ENCODE data around the gene MERTK.

The MERTK gene

GRCh38 chr2:111947219-111947618 is 48.8 kb downstream of the MERTK start:
- H3K4me2 ChIP-seq (ENCODE audit: low read depth, low read length, poor library complexity, severe bottlenecking): no peak overlapping the region
- H3K9me3 ChIP-seq (ENCODE audit: insufficient read depth, low read depth, low read length): no peaks in the 10 kb centered on the region
- no peaks in the 10 kb centered on the region for H4K20me1 ChIP-seq (ENCODE audit: insufficient read depth, low read length, poor library complexity, severe bottlenecking)
- H3K4me1 ChIP-seq (ENCODE audit: insufficient read depth, low read length, poor library complexity, severe bottlenecking): no peaks in the 10 kb centered on the region
- H3K4me3 ChIP-seq (ENCODE audit: low read length, poor library complexity, severe bottlenecking): no peak overlapping the region
- no peak overlapping the region for H3K9ac ChIP-seq (ENCODE audit: low read depth, low read length, poor library complexity, severe bottlenecking)
- H2AFZ ChIP-seq (ENCODE audit: low read length): no peak overlapping the region
- H3K79me2 ChIP-seq (ENCODE audit: insufficient read depth, low read length): no peaks in the 10 kb centered on the region
- no peaks in the 10 kb centered on the region for H3F3A ChIP-seq (ENCODE audit: low read depth)
- H3K27me3 ChIP-seq (ENCODE audit: insufficient read depth, low read length, poor library complexity, severe bottlenecking): no peaks in the 10 kb centered on the region
- no peak for TF ChIP-seq CTCF (conservative IDR thresholded peaks at IDR 0.05; ENCODE audit: low read length)
- no peak for TF ChIP-seq EZH2phosphoT487 (IDR thresholded peaks at IDR 0.05; ENCODE audit: borderline replicate concordance)
- peaks cover 41% of the 10 kb centered on the region; the same call in 1 of the 2 replicates for H3K36me3 ChIP-seq (ENCODE audit: insufficient read depth, low read length)
- no peaks in the 10 kb centered on the region for H3K9me2 ChIP-seq (replicated peaks; ENCODE audit: low read depth, low read length)

GRCh38 chr2:111948832-111949231 is 50.4 kb downstream of the MERTK start:
- Histone ChIP-seq H4K20me1 (ENCODE audit: insufficient read depth, low read length, poor library complexity, severe bottlenecking) (no peaks in the 10 kb centered on the region), H3F3A (ENCODE audit: low read depth) (no peaks in the 10 kb centered on the region), H3K4me1 (ENCODE audit: insufficient read depth, low read length, poor library complexity, severe bottlenecking) (no peaks in the 10 kb centered on the region)

GRCh38 chr2:111950236-111950635 is 51.8 kb downstream of the MERTK start:
- no peaks in the 10 kb centered on the region for H4K20me1 ChIP-seq (ENCODE audit: insufficient read depth, low read length, poor library complexity, severe bottlenecking)
- no peak for TF ChIP-seq CTCF (conservative IDR thresholded peaks at IDR 0.05; ENCODE audit: low read length)
- TF ChIP-seq EZH2phosphoT487 (IDR thresholded peaks at IDR 0.05; ENCODE audit: borderline replicate concordance): no peak
- no peaks in the 10 kb centered on the region for H3F3A ChIP-seq (ENCODE audit: low read depth)
- H3K4me2 ChIP-seq (ENCODE audit: low read depth, low read length, poor library complexity, severe bottlenecking): no peak overlapping the region
- no peak overlapping the region for H3K4me3 ChIP-seq (ENCODE audit: low read length, poor library complexity, severe bottlenecking)
- peaks cover 33% of the 10 kb centered on the region; the same call in 1 of the 2 replicates for H3K36me3 ChIP-seq (ENCODE audit: insufficient read depth, low read length)
- H3K27me3 ChIP-seq (ENCODE audit: insufficient read depth, low read length, poor library complexity, severe bottlenecking): no peaks in the 10 kb centered on the region
- H2AFZ ChIP-seq (ENCODE audit: low read length): no peak overlapping the region
- H3K4me1 ChIP-seq (ENCODE audit: insufficient read depth, low read length, poor library complexity, severe bottlenecking): no peaks in the 10 kb centered on the region
- no peak overlapping the region for H3K9ac ChIP-seq (ENCODE audit: low read depth, low read length, poor library complexity, severe bottlenecking)
- no peaks in the 10 kb centered on the region for H3K79me2 ChIP-seq (ENCODE audit: insufficient read depth, low read length)
- no peaks in the 10 kb centered on the region for H3K9me2 ChIP-seq (replicated peaks; ENCODE audit: low read depth, low read length)
- H3K9me3 ChIP-seq (ENCODE audit: insufficient read depth, low read depth, low read length): no peaks in the 10 kb centered on the region

More at GRCh38 chr2:111948832-111949231, 50.4 kb downstream of the MERTK start:
- TF ChIP-seq CTCF (conservative IDR thresholded peaks at IDR 0.05; ENCODE audit: low read length) (no peak), EZH2phosphoT487 (IDR thresholded peaks at IDR 0.05; ENCODE audit: borderline replicate concordance) (no peak)
- Histone ChIP-seq H3K4me2 (ENCODE audit: low read depth, low read length, poor library complexity, severe bottlenecking) (no peak overlapping the region), H3K27me3 (ENCODE audit: insufficient read depth, low read length, poor library complexity, severe bottlenecking) (no peaks in the 10 kb centered on the region), H3K4me3 (ENCODE audit: low read length, poor library complexity, severe bottlenecking) (no peak overlapping the region), H3K79me2 (ENCODE audit: insufficient read depth, low read length) (no peaks in the 10 kb centered on the region), H3K9me3 (ENCODE audit: insufficient read depth, low read depth, low read length) (no peaks in the 10 kb centered on the region), H3K9ac (ENCODE audit: low read depth, low read length, poor library complexity, severe bottlenecking) (no peak overlapping the region), H3K9me2 (replicated peaks; ENCODE audit: low read depth, low read length) (no peaks in the 10 kb centered on the region), H2AFZ (ENCODE audit: low read length) (no peak overlapping the region), H3K36me3 (ENCODE audit: insufficient read depth, low read length) (peaks cover 41% of the 10 kb centered on the region; the same call in 1 of the 2 replicates)

All from Loucy (cell line).